IMR-90 (cell line): Measurements from ENCODE around the gene LIN9. TPM values are rescaled to one million over a fixed set of nuclear protein-coding genes. Genes with fewer than 3 reads are reported as not detected.

ENCODE experiments used
- ATAC-seq: fragments of 200-7000 bp; cut with Tn5 transposase; 2 replicates; pipeline ENCODE4 v1.9.1; 2020; ENCODE audit warnings: low read depth, mild to moderate bottlenecking, moderate library complexity
- BruUV-seq: library from RNA; stranded (reverse); fragments of 400-500 nt; replicated peaks from 2 replicates; lab custom pipeline; 2021; lab: Mats Ljungman, UMichigan
- CTCF ChIA-PET: fragments of 300-600 bp; formaldehyde crosslinking; extraction: SDS; loops from one replicate; lab custom pipeline; 2021; ENCODE audit warnings: antibody characterized with exemption; lab: Yijun Ruan, JAX
- POLR2A ChIA-PET: fragments of 300-600 bp; sonication (Branson Sonifier 250); formaldehyde crosslinking; loops from one replicate; lab custom pipeline; 2022; ENCODE audit warnings: antibody characterized with exemption; ENCODE audit not compliant: unreplicated experiment; lab: Charles Lee
- DNase-seq: peaks from one replicate; pipeline ENCODE4 v3.0.0; 2013
- H2AFZ ChIP-seq: replicated peaks from 2 replicates; pipeline ENCODE3; 2013; ENCODE audit warnings: low read length, mild to moderate bottlenecking; ENCODE audit not compliant: poor library complexity
- H2AK5ac ChIP-seq: 2 replicates; pipeline ENCODE4 v1.6.1; 2013; ENCODE audit warnings: low read depth, low read length, inconsistent platforms
- H2AK9ac ChIP-seq: replicated peaks from 2 replicates; pipeline ENCODE3; 2013; ENCODE audit warnings: mild to moderate bottlenecking, low read depth, low read length, moderate library complexity; ENCODE audit not compliant: poor library complexity
- H2BK120ac ChIP-seq: 2 replicates; pipeline ENCODE4 v1.6.1; 2013; ENCODE audit warnings: low read depth, low read length, inconsistent platforms
- H2BK15ac ChIP-seq: 3 replicates; pipeline ENCODE4 v1.6.1; 2013; ENCODE audit warnings: low read depth, low read length, inconsistent platforms
- H2BK20ac ChIP-seq: 2 replicates; pipeline ENCODE4 v1.6.1; 2013; ENCODE audit warnings: low read depth, mild to moderate bottlenecking, inconsistent platforms, low read length, moderate library complexity
- H2BK5ac ChIP-seq: 2 replicates; pipeline ENCODE4 v1.6.1; 2013; ENCODE audit warnings: mild to moderate bottlenecking, low read depth, low read length, inconsistent platforms; ENCODE audit not compliant: poor library complexity, severe bottlenecking
- H3K14ac ChIP-seq: replicated peaks from 2 replicates; pipeline ENCODE4 v1.6.1; 2013; ENCODE audit warnings: low read depth, low read length, inconsistent platforms
- H3K18ac ChIP-seq: 2 replicates; pipeline ENCODE4 v1.6.1; 2013; ENCODE audit warnings: low read depth, low read length, control low read depth
- H3K23ac ChIP-seq: 2 replicates; pipeline ENCODE4 v1.6.1; 2013; ENCODE audit warnings: low read depth, low read length, inconsistent platforms
- H3K27ac ChIP-seq: 2 replicates; pipeline ENCODE4 v1.5.1; 2013; ENCODE audit warnings: mild to moderate bottlenecking, control low read depth, low read length; ENCODE audit not compliant: insufficient read depth
- H3K27me3 ChIP-seq: 2 replicates; pipeline ENCODE4 v1.6.1; 2013; ENCODE audit warnings: low read length; ENCODE audit not compliant: control insufficient read depth, insufficient read depth
- H3K36me3 ChIP-seq: 2 replicates; pipeline ENCODE4 v1.6.1; 2013; ENCODE audit warnings: low read length, mixed read lengths; ENCODE audit not compliant: control insufficient read depth, insufficient read depth
- H3K4ac ChIP-seq: 2 replicates; pipeline ENCODE4 v1.6.1; 2013; ENCODE audit warnings: low read depth, low read length, inconsistent platforms
- H3K4me1 ChIP-seq: 2 replicates; pipeline ENCODE4 v1.6.1; 2013; ENCODE audit warnings: low read length, mixed read lengths; ENCODE audit not compliant: control insufficient read depth, insufficient read depth
- H3K4me2 ChIP-seq: 2 replicates; pipeline ENCODE4 v1.6.1; 2013; ENCODE audit warnings: low read depth, mild to moderate bottlenecking, control low read depth, low read length, moderate library complexity
- H3K4me3 ChIP-seq: 2 replicates; pipeline ENCODE4 v1.5.1; 2013; ENCODE audit warnings: low read depth, mild to moderate bottlenecking, control low read depth, low read length, moderate library complexity; ENCODE audit not compliant: insufficient read depth
- H3K56ac ChIP-seq: 2 replicates; pipeline ENCODE4 v1.6.1; 2013; ENCODE audit warnings: low read length, inconsistent platforms; ENCODE audit not compliant: insufficient read depth; ENCODE audit errors: extremely low read depth
- H3K79me1 ChIP-seq, 2 experiments: 2 replicates each; pipeline ENCODE4 v1.6.1; 2013; ENCODE audit warnings: low read length in 2 of 2, inconsistent platforms in 1 of 2, low read depth in 1 of 2
- H3K9ac ChIP-seq: 2 replicates; pipeline ENCODE4 v1.6.1; 2013; ENCODE audit warnings: low read depth, low read length, control low read depth
- H3K9me1 ChIP-seq: 2 replicates; pipeline ENCODE4 v1.6.1; 2013; ENCODE audit warnings: low read length, inconsistent platforms; ENCODE audit not compliant: insufficient read depth
- H3K9me3 ChIP-seq: 2 replicates; pipeline ENCODE4 v1.6.1; 2013; ENCODE audit warnings: low read length; ENCODE audit not compliant: control insufficient read depth, insufficient read depth
- H4K20me1 ChIP-seq: 2 replicates; pipeline ENCODE4 v1.6.1; 2013; ENCODE audit warnings: low read length, inconsistent platforms; ENCODE audit not compliant: insufficient read depth
- H4K5ac ChIP-seq: 2 replicates; pipeline ENCODE4 v1.6.1; 2013; ENCODE audit warnings: mild to moderate bottlenecking, low read depth, low read length, control low read depth
- H4K8ac ChIP-seq, 2 experiments: 2 replicates each; pipeline ENCODE4 v1.6.1; 2013; ENCODE audit warnings: low read depth in 2 of 2, low read length in 2 of 2, control low read depth in 1 of 2, inconsistent platforms in 1 of 2
- H4K91ac ChIP-seq: 2 replicates; pipeline ENCODE4 v1.6.1; 2013; ENCODE audit warnings: low read depth, low read length, inconsistent platforms; ENCODE audit not compliant: insufficient read depth
- BHLHE40 ChIP-seq: fragments of 150-350 bp; IDR thresholded peaks from 2 replicates; pipeline ENCODE4 v1.6.1; 2016; ENCODE audit warnings: mild to moderate bottlenecking, low read depth, low read length
- CEBPB ChIP-seq: IDR thresholded peaks from 2 replicates; pipeline ENCODE4 v1.6.1; 2012; ENCODE audit warnings: low read depth, low read length, improper control_type of control experiment
- WGBS, 2 experiments: methylation state at CpG; one replicate each; pipeline versions ENCODE4 v1.1.5 to v1.1.7; 2013; ENCODE audit warnings: missing lambda C conversion rate in 2 of 2; ENCODE audit not compliant: insufficient read length in 1 of 2; ENCODE audit errors: extremely low coverage in 2 of 2; 5-methylcytosine and 5-hydroxymethylcytosine counted together
- dilution Hi-C: fragments of 300-500 bp; cut with HindIII; formaldehyde crosslinking; loops from one replicate; pipeline ENCODE4 v1.14.3; 2018; ENCODE audit warnings: low sequenced_read_pairs; ENCODE audit not compliant: unreplicated experiment
- in situ Hi-C: fragments of 300-500 bp; cut with MboI; formaldehyde crosslinking; loops from 3 replicates; pipeline ENCODE4 v1.14.3; 2019; ENCODE audit warnings: low sequenced_read_pairs, inconsistent platforms, mixed read lengths
- intact Hi-C: fragments of 100-400 bp; cut with micrococcal nuclease; formaldehyde crosslinking; loops from 2 replicates; pipeline ENCODE4 v1.10.0; 2022
- polyA plus RNA-seq, 3 experiments: library from polyadenylated mRNA; depleted of rRNA; stranded (reverse); fragments of >200 nt; gene quantifications; 2 replicates each; pipeline ENCODE4 v1.2.3, GENCODE V29; 2012; ENCODE audit warnings: low replicate concordance in 1 of 3
- total RNA-seq: library from RNA; depleted of rRNA; stranded (reverse); fragments of >200 nt; gene quantifications from 2 replicates; pipeline ENCODE4 v1.2.3, GENCODE V29; 2012

The LIN9 gene
- total and polyA plus RNA-seq, 2 of the 4 experiments (the other 2 are of a cell fraction) = 2.3 to 3.9 TPM

DNA sequence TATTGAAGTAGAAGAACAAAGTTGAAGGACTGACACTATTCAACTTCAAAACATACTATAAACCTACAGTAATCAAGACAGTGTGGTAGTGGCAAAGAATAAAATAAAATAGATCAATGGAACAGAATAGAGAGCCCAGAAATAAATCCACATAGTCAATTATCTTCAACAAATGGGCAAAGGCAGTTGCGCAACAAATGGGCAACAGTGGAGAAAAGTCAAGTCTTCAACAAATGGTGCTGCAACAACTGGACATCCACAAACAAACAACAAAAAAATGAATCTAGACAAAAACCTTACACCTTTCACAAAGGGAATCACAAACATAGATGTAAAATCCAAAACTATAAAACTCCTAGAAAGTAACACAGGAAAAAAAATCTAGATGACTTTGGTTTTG, 47.1 kb downstream of the LIN9 start:
- no peak for ATAC-seq
- Histone ChIP-seq H4K8ac (no peak overlapping the region), H3K18ac (no peak overlapping the region), H3K4ac (no peak overlapping the region), H3K27ac (no peak overlapping the region), H3K4me3 (no peak overlapping the region), H3K9ac (no peak overlapping the region), H3K23ac (no peak overlapping the region), H2AK5ac (no peak overlapping the region), H2BK20ac (no peak overlapping the region), H3K27me3 (no peaks in the 10 kb centered on the region), H2BK15ac (no peak overlapping the region), H4K91ac (no peak overlapping the region), H3K9me3 (0 out of 2 replicates have a peak, but pooled peaks cover 5% of the 10 kb centered on the region), H3K4me1 (no peaks in the 10 kb centered on the region), H4K20me1 (no peaks in the 10 kb centered on the region), H3K56ac (no peak overlapping the region), H4K5ac (no peak overlapping the region), H3K79me1 (no peaks in the 10 kb centered on the region), H3K14ac (no peak overlapping the region), H2BK120ac (no peak overlapping the region), H3K36me3 (no peaks in the 10 kb centered on the region), H2AFZ (no peak overlapping the region), H3K9me1 (no peaks in the 10 kb centered on the region), H2AK9ac (no peak overlapping the region), H3K4me2 (no peak overlapping the region), H2BK5ac (no peak overlapping the region)
- no peak for DNase-seq
- in situ Hi-C loops (no loop called here), dilution Hi-C loops (no loop called here), intact Hi-C loops (no loop called here)
- 100% methylated on average over 1 of the region's 1 CpG; no CpG with 5 or more reads in 1 of the 2 experiments for WGBS, 2 experiments
- TF ChIP-seq BHLHE40 (no peak), CEBPB (peak; percentile 89)
- no TSS peak for BruUV-seq
- ChIA-PET CTCF (no interaction called here), POLR2A (no interaction called here)
